ENCODE data around the gene CDYL2. TPM values are rescaled to one million over a fixed set of nuclear protein-coding genes. Genes with fewer than 3 reads are reported as not detected.
"Not testable (repeated sequence)": the region's sequence is repeated elsewhere in the genome, so short reads cannot be mapped to it uniquely, and the experiment has no call there.

CDYL2 gene
- polyA plus RNA-seq, 12 donors = 2.0 to 4.4 (median 2.6) TPM; not detected in 1

DNA sequence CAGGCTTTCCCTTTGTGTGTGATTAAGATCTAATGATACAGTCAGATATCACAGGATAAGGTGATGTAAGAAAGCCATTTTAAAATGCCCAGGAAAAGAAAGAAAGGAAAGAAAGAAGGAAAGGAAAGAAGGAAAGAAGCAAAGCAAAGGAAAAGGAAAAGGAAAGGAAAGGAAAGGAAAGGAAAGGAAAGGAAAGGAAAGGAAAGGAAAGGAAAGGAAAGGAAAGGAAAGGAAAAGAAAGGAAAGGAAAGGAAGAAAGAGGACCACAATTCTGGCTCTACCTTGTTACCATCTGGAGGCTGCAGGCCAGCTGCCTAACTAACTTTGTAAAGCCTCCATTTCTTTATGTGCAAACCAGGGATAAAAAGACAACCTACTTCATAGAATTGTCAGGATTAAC is 132.0 kb downstream of the CDYL2 start:
- no peak for DNase-seq

- DNase-seq = no peak
Observed at GRCh38 chr16:80671281-80671849, 133.0 kb downstream of the CDYL2 start.

- no peak for DNase-seq
Observed at GRCh38 chr16:80670170-80670865, 134.1 kb downstream of the CDYL2 start.

DNA sequence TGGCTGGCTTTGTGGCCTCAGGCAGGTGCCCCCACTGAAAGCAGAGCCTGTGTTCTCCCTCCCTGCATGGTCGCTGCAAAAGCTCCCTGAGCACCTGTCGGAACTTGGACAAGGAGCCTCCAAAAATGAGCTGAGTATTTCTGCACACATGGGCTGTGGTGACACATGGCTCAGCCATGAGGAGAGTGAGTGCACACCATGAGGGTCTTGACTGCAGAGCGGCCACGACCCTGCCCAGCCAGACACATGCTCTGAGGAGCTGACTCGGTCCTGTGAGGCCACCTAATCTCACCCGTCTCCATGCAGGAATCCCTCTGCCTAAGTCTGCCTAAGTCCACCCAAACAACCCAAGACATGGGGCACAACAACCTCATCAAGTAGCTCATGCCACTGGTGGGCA is 134.7 kb downstream of the CDYL2 start:
- no peak for DNase-seq

DNA sequence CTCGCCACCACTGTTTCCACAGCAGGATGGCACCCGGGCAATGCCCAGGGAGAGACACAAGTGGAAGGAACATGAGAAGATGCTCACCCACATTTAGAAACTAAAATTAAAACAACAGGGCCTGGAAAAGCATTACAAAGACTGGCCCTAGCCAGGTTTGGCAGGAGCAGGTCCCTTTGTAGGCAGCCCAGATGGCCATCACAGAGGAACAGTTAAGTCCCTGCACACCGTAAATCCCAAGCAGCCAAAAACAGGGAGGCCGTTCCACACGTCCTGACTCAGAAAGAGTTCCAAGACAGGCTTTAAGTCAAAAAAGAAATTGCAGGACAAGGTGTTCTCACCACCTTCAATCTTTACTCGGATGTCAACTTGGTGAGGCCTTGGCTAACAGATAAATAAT is 136.5 kb downstream of the CDYL2 start:
- no peak for DNase-seq

DNA sequence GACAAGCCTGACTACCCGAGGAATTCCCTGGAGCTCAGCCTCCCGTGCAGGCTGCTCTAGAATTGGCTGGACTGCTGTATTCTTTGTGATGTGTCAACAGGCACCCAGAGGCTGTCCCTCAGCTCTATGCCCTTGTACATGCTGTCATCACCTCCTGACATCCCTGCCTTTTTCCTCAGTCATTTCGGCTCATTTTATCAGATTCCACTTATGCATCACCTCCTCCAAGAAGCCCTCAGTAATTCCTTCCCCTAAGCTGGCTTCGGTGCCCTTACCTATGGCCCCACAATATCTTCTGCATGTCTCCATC is 137.2 kb downstream of the CDYL2 start:
- DNase-seq = no peak

DNA sequence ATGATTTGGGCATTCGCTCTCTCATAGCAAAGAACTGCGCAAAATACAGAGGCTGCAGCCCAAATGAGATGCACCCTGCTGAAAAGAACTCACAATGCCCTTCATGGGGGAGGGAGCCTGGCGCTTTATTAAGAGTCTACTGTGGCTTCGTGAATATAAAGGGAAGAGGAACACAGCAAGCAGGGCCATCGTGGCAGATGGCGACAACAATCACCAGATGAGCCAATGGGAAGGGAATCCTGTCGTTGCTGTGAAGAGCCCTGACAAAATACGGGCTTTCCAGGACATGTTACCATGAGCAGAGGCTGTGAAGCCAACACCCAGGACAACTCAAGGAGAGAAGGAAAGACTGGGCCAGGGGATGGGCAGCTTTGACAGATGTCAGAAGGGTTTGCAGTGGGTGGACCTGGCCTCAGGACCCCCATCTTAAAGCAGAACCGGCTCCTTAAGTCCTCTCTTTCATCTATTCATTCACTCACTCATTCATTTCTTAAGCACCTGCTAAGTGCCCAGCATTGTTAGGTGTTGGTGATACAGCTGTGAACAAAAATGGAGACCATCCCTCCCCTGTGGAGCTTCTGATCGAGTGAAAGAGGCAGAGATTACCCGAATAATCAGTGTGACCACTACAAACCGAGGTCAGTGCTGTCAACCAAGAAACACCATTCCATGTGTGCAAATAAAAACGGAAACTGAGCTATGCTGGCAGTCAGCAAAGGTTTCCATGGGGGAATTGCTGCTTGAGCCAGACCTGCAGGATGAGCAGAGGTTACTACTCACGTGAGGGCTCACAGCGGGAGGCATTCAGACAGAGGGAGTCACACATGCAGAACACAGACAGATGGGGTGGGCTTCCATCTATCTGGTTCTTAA is 137.8 kb downstream of the CDYL2 start:
- no peak for DNase-seq

DNA sequence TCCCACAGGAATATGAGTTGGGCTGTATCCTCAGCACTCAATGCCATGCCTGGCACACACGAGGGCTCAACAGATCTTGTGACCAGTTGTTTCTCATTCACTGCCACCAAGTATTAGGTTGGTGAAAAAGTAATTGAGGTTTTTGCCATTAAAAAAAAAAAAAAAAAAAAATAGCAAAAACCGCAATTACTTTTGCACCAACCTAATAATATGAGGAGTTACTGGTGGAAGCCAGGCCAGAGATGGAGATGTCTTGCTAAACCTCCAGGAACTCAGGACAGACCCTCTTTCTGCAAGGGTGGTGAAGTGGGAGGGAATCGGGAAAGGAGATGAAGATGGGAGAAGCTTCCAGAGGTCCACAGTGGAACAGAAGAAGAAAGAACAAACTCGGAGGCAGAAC is 139.0 kb downstream of the CDYL2 start:
- no peak for DNase-seq

GRCh38 chr16:80664786-80665185 is 139.6 kb downstream of the CDYL2 start:
- no peak for DNase-seq

DNA sequence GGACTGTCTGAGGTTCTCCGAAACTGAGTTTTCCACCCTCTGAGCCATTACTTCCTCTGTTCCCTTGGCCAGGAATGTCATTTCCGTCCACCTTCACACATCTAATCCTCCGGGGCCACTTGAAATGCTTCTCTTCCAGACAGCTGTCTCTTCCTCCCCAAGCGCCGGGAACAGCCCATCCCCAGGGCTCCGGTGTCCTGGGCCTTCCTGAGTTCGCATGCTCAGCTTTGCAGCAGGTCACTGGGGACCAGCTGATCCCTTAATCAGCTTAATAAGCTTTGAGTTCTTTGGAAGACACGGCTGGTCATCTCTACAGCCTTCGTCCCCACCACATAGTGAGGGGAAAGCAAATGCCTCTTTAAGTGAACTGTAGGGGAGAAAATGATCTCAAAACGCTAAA is 140.2 kb downstream of the CDYL2 start:
- DNase-seq = no peak

GRCh38 chr16:80663078-80663477 is 141.3 kb downstream of the CDYL2 start:
- no peak for DNase-seq

DNA sequence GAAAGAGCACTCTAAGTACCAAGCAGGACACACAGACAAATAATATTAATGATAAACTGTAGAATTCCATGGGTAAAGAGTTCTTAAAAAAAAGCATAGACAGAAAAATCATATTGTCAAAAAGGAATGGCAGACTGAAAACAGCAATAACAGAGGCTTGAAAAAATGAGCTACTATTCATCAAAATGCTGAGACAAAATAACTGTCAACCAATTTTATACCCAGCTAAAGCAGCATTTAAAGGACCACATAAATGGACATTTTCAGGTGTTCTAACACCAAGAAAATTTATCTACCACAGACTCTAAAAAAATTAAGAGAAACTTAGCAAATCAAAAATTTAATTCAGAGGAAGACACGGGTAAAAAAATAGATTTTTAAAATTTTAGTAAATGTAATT is 144.5 kb downstream of the CDYL2 start:
- DNase-seq = no peak

- no peak for DNase-seq
Observed at GRCh38 chr16:80656711-80657150, 147.7 kb downstream of the CDYL2 start.

DNA sequence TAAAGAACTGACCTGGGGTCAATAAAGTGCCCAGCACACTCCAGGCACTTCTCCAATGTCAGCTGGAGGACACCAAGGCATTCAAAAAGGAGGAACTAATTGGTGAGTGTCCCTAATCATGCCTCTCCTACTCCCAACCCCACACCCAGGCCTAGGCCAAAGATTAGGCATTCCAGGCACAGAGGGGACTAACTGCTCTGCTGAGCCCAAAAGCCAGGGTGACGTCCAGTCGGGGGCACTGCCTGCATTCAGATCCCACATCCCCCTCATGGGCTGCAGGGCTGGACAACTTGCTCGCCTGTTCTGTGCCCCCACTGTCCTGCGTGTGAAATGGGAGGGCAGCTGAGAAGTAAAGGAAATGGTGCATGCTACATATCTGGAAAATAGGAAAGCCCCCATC is 148.2 kb downstream of the CDYL2 start:
- DNase-seq = no peak

GRCh38 chr16:80655751-80656150 is 148.6 kb downstream of the CDYL2 start:
- no peak for DNase-seq

DNA sequence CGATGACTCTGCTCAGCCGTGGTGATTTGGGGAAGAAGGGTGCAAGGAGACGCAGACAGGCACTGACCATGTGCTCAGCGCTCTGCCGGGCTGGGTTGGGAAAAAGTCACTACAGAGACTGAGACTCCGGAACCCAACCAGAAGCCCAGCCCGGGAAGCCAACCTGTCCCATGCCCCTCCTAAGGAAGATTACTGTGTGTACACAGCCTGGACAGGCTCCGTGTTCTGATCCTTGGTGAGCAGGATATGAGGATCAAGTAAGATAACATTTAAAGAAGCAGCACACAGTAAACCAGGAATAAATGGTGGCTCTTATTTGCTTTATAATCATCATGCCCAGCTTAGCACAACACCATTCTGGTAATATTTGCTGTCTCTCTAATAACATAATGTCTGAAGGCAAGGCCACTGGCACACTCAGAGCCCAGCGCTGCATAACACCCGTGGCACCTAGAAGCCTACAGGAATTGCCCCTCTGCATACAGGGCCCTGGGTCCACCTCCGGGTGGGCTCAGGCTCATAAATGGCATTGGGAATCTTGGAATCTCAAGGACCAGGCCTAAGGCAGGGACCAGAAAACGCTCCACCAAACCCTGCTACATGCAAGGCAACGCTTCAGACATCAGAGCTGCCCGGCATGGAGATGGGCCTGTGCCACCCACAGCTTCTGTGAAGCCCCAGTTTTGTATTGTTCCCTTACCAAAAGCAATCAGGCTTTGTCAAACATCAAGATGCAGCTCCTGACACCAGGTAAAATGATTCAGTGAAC is 150.1 kb downstream of the CDYL2 start:
- no peak for DNase-seq

- DNase-seq = no peak
Observed at GRCh38 chr16:80652441-80652840, 152.0 kb downstream of the CDYL2 start.

DNA sequence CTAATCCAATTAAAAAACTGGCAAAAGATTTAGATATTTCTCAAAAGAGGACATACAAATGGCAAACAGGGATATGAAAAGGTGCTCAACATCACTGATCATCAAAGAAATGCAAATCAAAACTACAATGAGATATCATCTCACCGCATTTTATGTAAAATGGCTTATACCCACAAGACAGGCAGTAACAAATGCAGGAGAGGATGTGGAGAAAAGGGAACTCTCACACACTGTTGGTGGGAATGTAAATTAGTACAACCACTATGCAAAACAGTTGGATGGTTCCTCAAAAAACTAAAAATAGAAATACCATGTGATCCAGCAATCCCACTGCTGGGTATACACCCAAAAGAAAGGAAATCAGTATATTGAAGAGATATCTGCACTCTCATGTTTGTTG is 154.1 kb downstream of the CDYL2 start:
- not testable (repeated sequence) for DNase-seq

DNA sequence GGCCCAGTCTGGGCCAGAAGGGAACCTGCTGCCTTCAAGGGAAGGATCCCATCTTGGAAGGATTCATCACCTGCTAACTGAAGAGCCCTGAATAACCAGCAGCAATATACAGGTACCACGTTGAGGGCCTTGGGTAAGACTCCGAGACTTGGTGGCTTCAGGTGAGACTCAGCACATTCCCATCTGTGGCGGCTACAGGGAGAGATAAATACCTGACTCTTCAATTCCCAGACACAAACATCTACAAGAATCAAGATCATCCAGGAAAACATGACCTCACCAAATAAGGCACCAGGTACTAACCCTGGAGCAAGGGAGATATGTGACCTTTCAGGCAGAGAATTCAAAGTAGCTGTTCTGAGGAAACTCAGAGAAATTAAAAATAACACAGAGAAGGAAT is 164.1 kb downstream of the CDYL2 start:
- no peak for DNase-seq

DNA sequence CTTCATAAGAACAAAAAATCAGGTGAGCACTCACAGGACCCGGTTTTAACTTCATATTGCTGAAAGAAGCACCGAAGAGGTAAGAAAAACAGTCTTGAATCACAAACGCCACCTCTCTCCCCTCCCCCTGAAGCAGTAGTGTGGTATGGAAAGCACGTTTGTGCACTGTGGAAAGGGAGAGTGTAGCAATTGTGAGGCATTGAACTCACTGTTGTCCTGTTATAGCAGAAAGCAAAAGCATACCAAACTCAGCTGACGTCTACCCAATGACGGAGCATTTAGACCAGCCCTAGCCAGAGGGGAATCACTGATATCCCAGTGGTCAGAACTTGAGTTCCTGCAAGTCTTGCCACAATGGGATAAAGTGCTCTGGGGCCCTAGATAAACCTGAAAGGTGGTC is 164.8 kb downstream of the CDYL2 start:
- DNase-seq = no peak

GRCh38 chr16:80637621-80638020 is 166.8 kb downstream of the CDYL2 start:
- no peak for DNase-seq

DNA sequence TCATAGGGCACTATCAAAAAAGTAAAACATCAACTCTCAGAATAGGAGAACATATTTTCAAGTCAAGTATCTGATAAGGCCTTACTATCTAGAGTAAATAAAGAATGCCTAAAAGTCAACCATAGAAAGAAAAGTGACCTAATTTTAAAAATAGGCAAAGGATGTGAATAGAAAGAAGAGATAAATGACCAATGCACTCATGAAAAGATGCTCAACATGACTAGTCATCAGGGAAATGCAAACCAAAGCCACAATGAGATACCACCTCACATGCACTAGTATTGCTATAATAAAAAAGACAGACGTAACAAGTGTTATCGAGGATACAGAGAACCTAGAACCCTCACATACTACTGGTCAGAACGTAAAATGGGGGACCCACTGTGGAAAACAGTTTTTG is 172.8 kb downstream of the CDYL2 start:
- no peak for DNase-seq

All from muscle of arm (tissue), 12 donors.